HepG2 (cell line): ENCODE data around the gene MAP3K4.

Experiments
- HNF4A ChIP-seq: sonication (generic); formaldehyde crosslinking; IDR thresholded peaks from 2 replicates; pipeline ENCODE4 v1.4.0; 2020; ENCODE audit warnings: missing genetic modification reagents
- NFIB ChIP-seq: sonication (generic); formaldehyde crosslinking; IDR thresholded peaks from 2 replicates; pipeline ENCODE4 v1.9.0; 2021; ENCODE audit warnings: missing genetic modification reagents, mild to moderate bottlenecking, borderline replicate concordance
- ZBTB7B ChIP-seq: sonication (generic); formaldehyde crosslinking; IDR thresholded peaks from 2 replicates; pipeline ENCODE4 v1.4.0; 2020; ENCODE audit warnings: missing genetic modification reagents
- ZFP1 ChIP-seq: IDR thresholded peaks from 2 replicates; pipeline ENCODE4 v1.6.1; 2016

- TF ChIP-seq NFIB (CRISPR knock-in tag) (no peak), ZFP1 (no peak), ZBTB7B (CRISPR knock-in tag) (no peak), HNF4A (CRISPR knock-in tag) (no peak)
Measured at GRCh38 chr6:161117308-161117707, 125.7 kb downstream of the MAP3K4 start.
